ENCODE data around the gene RNF133. TPM values are rescaled to one million over a fixed set of nuclear protein-coding genes. Genes with fewer than 3 reads are reported as not detected.

Gene RNF133
- polyA plus RNA-seq, 4 donors: 0.13 to 0.19 (median 0.17) TPM; not detected in 1

Other genes starting within 250 kb of the RNF133 start
- under 1 TPM; 0.09 to 0.38 (median 0.21) TPM for gene RNF148, start 3.8 kb upstream of the RNF133 start, polyA plus RNA-seq (ENCODE audit: insufficient read length in 4 of 4)
- gene CADPS2, start 187.3 kb upstream of the RNF133 start, polyA plus RNA-seq (ENCODE audit: insufficient read length in 4 of 4): 10 to 100 TPM; 39.1 to 65.8 (median 46.5) TPM